ENCODE data around the gene PTGFRN. TPM values are rescaled to one million over a fixed set of nuclear protein-coding genes. Genes with fewer than 3 reads are reported as not detected.

Gene PTGFRN
- total RNA-seq, 1 donor from 2014 or later = 111 TPM

GRCh38 chr1:116941670-116942069, 32.0 kb downstream of the PTGFRN start:
- Histone ChIP-seq H3K36me3 (peaks cover 19% of the 10 kb centered on the region), H3K4me1 (peaks cover 27% of the 10 kb centered on the region), H3K27ac (replicated peaks) (no peak overlapping the region), H3K27me3 (ENCODE audit: low read depth) (no peaks in the 10 kb centered on the region), H3K4me3 (no peak overlapping the region), H3K9me3 (replicated peaks) (no peaks in the 10 kb centered on the region)
- intact Hi-C loops (cut with micrococcal nuclease) = no loop called here
- TF ChIP-seq, protein P1, sequence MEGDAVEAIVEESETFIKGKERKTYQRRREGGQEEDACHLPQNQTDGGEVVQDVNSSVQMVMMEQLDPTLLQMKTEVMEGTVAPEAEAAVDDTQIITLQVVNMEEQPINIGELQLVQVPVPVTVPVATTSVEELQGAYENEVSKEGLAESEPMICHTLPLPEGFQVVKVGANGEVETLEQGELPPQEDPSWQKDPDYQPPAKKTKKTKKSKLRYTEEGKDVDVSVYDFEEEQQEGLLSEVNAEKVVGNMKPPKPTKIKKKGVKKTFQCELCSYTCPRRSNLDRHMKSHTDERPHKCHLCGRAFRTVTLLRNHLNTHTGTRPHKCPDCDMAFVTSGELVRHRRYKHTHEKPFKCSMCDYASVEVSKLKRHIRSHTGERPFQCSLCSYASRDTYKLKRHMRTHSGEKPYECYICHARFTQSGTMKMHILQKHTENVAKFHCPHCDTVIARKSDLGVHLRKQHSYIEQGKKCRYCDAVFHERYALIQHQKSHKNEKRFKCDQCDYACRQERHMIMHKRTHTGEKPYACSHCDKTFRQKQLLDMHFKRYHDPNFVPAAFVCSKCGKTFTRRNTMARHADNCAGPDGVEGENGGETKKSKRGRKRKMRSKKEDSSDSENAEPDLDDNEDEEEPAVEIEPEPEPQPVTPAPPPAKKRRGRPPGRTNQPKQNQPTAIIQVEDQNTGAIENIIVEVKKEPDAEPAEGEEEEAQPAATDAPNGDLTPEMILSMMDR (IDR thresholded peaks at IDR 0.05; ENCODE audit: borderline replicate concordance) = no peak
- no peak for DNase-seq

DNA sequence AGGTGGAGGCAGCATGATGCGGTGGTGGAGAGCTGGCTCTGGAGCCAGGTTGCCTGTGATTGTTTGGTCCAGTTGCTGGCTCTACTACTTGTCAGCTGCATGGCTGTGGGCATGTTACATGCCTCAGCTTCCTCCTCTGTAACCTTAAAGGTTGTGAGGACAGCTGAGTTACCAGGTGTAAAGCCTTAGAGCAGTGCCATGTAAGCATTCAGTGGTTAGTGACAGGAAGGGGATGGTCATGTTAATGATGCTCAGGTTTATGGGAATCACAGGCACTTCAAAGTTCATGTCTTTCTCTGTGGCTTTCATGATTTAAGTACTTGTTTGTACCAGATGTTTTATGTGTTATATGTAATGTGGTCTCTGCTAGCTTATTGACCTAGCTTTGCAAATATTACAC, 32.6 kb downstream of the PTGFRN start:
- no peak for DNase-seq
- H3K4me1 ChIP-seq = peaks cover 32% of the 10 kb centered on the region
- peaks cover 19% of the 10 kb centered on the region for H3K36me3 ChIP-seq
- no peak overlapping the region for H3K4me3 ChIP-seq
- H3K27me3 ChIP-seq (ENCODE audit: low read depth) = no peaks in the 10 kb centered on the region
- intact Hi-C loops (cut with micrococcal nuclease) = no loop called here
- H3K27ac ChIP-seq (replicated peaks) = no peak overlapping the region
- TF ChIP-seq, protein P1 (IDR thresholded peaks at IDR 0.05; ENCODE audit: borderline replicate concordance) = no peak
- H3K9me3 ChIP-seq (replicated peaks) = no peaks in the 10 kb centered on the region

GRCh38 chr1:116943438-116943837, 33.7 kb downstream of the PTGFRN start:
- TF ChIP-seq, protein P1 (IDR thresholded peaks at IDR 0.05; ENCODE audit: borderline replicate concordance) = no peak
- H3K4me1 ChIP-seq = peaks cover 43% of the 10 kb centered on the region
- H3K27me3 ChIP-seq (ENCODE audit: low read depth) = no peaks in the 10 kb centered on the region
- H3K9me3 ChIP-seq (replicated peaks) = no peaks in the 10 kb centered on the region
- DNase-seq = no peak
- H3K36me3 ChIP-seq = peaks cover 19% of the 10 kb centered on the region
- H3K27ac ChIP-seq (replicated peaks) = no peak overlapping the region
- intact Hi-C loops (cut with micrococcal nuclease) = no loop called here
- H3K4me3 ChIP-seq = no peak overlapping the region

- Histone ChIP-seq H3K4me1 (peaks cover 55% of the 10 kb centered on the region), H3K9me3 (replicated peaks) (no peaks in the 10 kb centered on the region), H3K27ac (replicated peaks) (no peak overlapping the region), H3K4me3 (no peak overlapping the region), H3K36me3 (peaks cover 26% of the 10 kb centered on the region), H3K27me3 (ENCODE audit: low read depth) (no peaks in the 10 kb centered on the region)
- no peak for DNase-seq
- intact Hi-C loops (cut with micrococcal nuclease) = no loop called here
- TF ChIP-seq, protein P1 (IDR thresholded peaks at IDR 0.05; ENCODE audit: borderline replicate concordance) = no peak
Observed at GRCh38 chr1:116944613-116945012, 34.9 kb downstream of the PTGFRN start.

GRCh38 chr1:116945421-116945820, 35.7 kb downstream of the PTGFRN start:
- Histone ChIP-seq H3K27ac (replicated peaks) (no peak overlapping the region), H3K9me3 (replicated peaks) (no peaks in the 10 kb centered on the region), H3K4me3 (no peak overlapping the region), H3K4me1 (peaks cover 55% of the 10 kb centered on the region), H3K36me3 (peaks cover 28% of the 10 kb centered on the region), H3K27me3 (ENCODE audit: low read depth) (no peaks in the 10 kb centered on the region)
- TF ChIP-seq, protein P1 (IDR thresholded peaks at IDR 0.05; ENCODE audit: borderline replicate concordance) = no peak
- no peak for DNase-seq
- intact Hi-C loops (cut with micrococcal nuclease) = no loop called here

DNA sequence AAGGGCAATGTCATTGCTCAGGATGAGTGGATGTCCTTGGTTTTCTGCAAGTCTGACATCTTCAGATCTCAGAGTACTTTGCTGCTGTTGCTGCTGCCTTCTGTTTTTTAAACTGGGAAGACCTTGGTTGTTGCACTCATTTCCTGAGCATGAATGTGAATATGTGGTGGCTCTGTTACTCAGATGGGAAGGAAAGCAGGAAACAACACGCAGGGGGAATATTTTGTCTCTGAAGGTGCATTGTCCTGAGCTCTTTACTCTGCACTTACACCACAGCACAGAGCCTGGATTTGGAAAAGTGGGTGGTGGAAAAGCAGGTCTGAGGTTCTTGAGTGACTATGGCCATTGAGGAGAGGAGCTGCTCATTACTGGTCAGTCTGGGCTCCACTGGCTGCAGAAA, 36.3 kb downstream of the PTGFRN start:
- intact Hi-C loops (cut with micrococcal nuclease) = no loop called here

More for the DNA sequence above, 36.3 kb downstream of the PTGFRN start:
- no peak for DNase-seq
- H3K36me3 ChIP-seq = peaks cover 28% of the 10 kb centered on the region
- H3K4me1 ChIP-seq = peaks cover 55% of the 10 kb centered on the region
- no peaks in the 10 kb centered on the region for H3K9me3 ChIP-seq (replicated peaks)
- TF ChIP-seq, protein P1 (IDR thresholded peaks at IDR 0.05; ENCODE audit: borderline replicate concordance) = no peak
- no peak overlapping the region for H3K4me3 ChIP-seq
- H3K27ac ChIP-seq (replicated peaks) = no peak overlapping the region
- H3K27me3 ChIP-seq (ENCODE audit: low read depth) = no peaks in the 10 kb centered on the region
